ENCODE measurements around the gene GABARAP.

- no peak; the same call in 1 of the 2 replicates for TF ChIP-seq ZSCAN5A (CRISPR knock-in tag; IDR thresholded peaks at IDR 0.05; ENCODE audit: borderline replicate concordance)
- TF ChIP-seq KLF9 (CRISPR knock-in tag; IDR thresholded peaks at IDR 0.05; ENCODE audit: low read depth) = peak; percentile 73; the same call in 1 of the 2 replicates
- TF ChIP-seq DPF2 (CRISPR knock-in tag; IDR thresholded peaks at IDR 0.05; ENCODE audit: borderline replicate concordance, low read depth) = no peak
- no peak; the same call in 1 of the 2 replicates for TF ChIP-seq CTCF (CRISPR knock-in tag; IDR thresholded peaks at IDR 0.05)
- peak; percentile 82; the same call in 1 of the 2 replicates for TF ChIP-seq ETS1 (CRISPR knock-in tag; IDR thresholded peaks at IDR 0.05)
- TF ChIP-seq SUZ12 (IDR thresholded peaks at IDR 0.05; ENCODE audit: low read depth, low read length) = no peak
Measured at GRCh38 chr17:7234083-7234951, 7.9 kb downstream of the GABARAP start, which contains the start of gene DVL2.
